ENCODE data around the gene LCE2B.
"Not testable (repeated sequence)": the region's sequence is repeated elsewhere in the genome, so short reads cannot be mapped to it uniquely, and the experiment has no call there.

GRCh38 chr1:152674983-152675382 is 10.9 kb upstream of the LCE2B start, which contains the start of gene LCE2C:
- TF ChIP-seq CTCF (IDR thresholded peaks at IDR 0.05; ENCODE audit: poor library complexity); EZH2 (IDR thresholded peaks at IDR 0.05; ENCODE audit: borderline replicate concordance); EZH2phosphoT487 (IDR thresholded peaks at IDR 0.05; ENCODE audit: low read depth, severe bottlenecking, unreplicated experiment): not testable (repeated sequence)
